Measurements from ENCODE around the gene TMEM255A. TPM values are rescaled to one million over a fixed set of nuclear protein-coding genes. Genes with fewer than 3 reads are reported as not detected.

TMEM255A gene
- total and polyA plus RNA-seq, 2 experiments from 2014 or later = 0.21 to 0.28 TPM

GRCh38 chrX:120270567-120270966 lies 40.7 kb downstream of the TMEM255A start:
- no peak overlapping the region for H3K4me3 ChIP-seq
- DNase-seq (ENCODE audit: low spot score) = no peak
- Mint-ChIP-seq H3K4me1 (peaks cover 19% of the 10 kb centered on the region), H3K36me3 (ENCODE audit: low read depth) (no peaks in the 10 kb centered on the region), H3K9me3 (no peaks in the 10 kb centered on the region), H3K4me3 (no peak overlapping the region), H3K27me3 (ENCODE audit: insufficient read depth, low read depth, poor library complexity) (peaks cover 7% of the 10 kb centered on the region), H3K27ac (no peak overlapping the region)
- no peaks in the 10 kb centered on the region for H3F3A ChIP-seq (replicated peaks; ENCODE audit: low read depth)
- no peaks in the 10 kb centered on the region for H3K79me2 ChIP-seq (replicated peaks; ENCODE audit: insufficient read depth)
- H3K9me2 ChIP-seq (ENCODE audit: insufficient read depth) = no peaks in the 10 kb centered on the region
- H4K20me1 ChIP-seq (replicated peaks; ENCODE audit: insufficient read depth) = no peaks in the 10 kb centered on the region
- no peaks in the 10 kb centered on the region for H3K36me3 ChIP-seq (ENCODE audit: insufficient read depth)
- no peak for ATAC-seq
- TF ChIP-seq ZNF114 (CRISPR knock-in tag; IDR thresholded peaks at IDR 0.05) (no peak), EZH2 (IDR thresholded peaks at IDR 0.05; ENCODE audit: low read depth, unreplicated experiment) (no peak), ETS1 (IDR thresholded peaks at IDR 0.05) (no peak), NANOG (IDR thresholded peaks at IDR 0.05; ENCODE audit: borderline replicate concordance) (no peak), ZNF331 (CRISPR knock-in tag; IDR thresholded peaks at IDR 0.05; ENCODE audit: low read depth) (no peak), ZNF462 (CRISPR knock-in tag; IDR thresholded peaks at IDR 0.05) (no peak), STAT1 (IDR thresholded peaks at IDR 0.05; ENCODE audit: unreplicated experiment) (no peak), POLR2AphosphoS5 (IDR thresholded peaks at IDR 0.05; ENCODE audit: low read depth) (no peak), EZH2phosphoT487 (IDR thresholded peaks at IDR 0.05; ENCODE audit: unreplicated experiment) (no peak), REST (IDR thresholded peaks at IDR 0.05; ENCODE audit: unreplicated experiment) (no peak)
- no peak overlapping the region for H2AFZ ChIP-seq
- H3K27ac ChIP-seq (ENCODE audit: low read depth) = no peak overlapping the region
- H3K27me3 ChIP-seq (ENCODE audit: insufficient read depth) = peaks cover 16% of the 10 kb centered on the region; the same call in 1 of the 2 replicates
- no peak overlapping the region for H3K4me2 ChIP-seq
- H3K4me1 ChIP-seq (ENCODE audit: insufficient read depth) = peaks cover 7% of the 10 kb centered on the region; the same call in 1 of the 2 replicates
